ENCODE results near the gene ADGRB2.

Gene ADGRB2

DNA sequence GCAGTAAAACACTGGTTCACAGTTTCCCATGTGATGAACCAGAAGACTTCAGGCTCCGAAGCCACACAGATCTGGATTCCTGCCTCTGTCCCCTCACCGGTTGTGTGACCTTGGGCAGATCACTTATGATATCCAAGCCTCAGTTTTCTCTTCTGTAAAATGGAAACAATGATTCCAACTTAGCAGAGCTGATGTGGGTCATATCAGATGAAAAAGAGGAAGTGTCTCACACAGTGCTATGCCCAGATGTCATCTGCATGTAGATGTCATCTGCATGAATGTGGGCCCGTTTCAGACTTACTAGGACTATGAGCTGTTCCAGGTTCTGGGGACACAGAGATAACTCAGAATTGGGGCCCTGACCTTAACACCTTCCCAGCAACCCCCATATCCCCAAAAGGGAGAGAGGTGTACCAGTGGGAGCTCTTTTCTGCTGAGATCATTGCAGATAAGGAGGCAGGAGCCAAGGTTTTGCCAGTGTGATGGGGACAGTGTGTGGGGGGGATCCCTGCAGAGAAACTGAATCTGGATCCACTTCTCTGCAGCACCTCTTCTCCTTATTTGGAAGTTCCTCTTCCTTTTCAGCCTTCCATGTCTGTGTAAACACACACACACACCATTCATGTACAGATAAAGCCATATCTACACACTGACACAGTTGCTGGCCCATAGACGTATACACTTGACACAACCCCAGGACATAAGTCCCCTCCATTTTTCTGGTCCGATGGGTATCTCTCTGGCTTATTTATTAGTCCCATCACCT is 5.0 kb upstream of the ADGRB2 start:
- Histone ChIP-seq H3K4ac (ENCODE audit: low read depth in 1 of 2, low read length in 2 of 2) (no peak overlapping the region), H3K18ac (ENCODE audit: low read depth in 1 of 2, low read length in 2 of 2) (no peak overlapping the region), H3K9me3 (ENCODE audit: control insufficient read depth, low read length) (no peaks in the 10 kb centered on the region), H2AK5ac (ENCODE audit: low read length, severe bottlenecking) (no peak overlapping the region), H3K14ac (ENCODE audit: low read length in 2 of 2) (no peak overlapping the region), H3K4me2 (ENCODE audit: low read length, poor library complexity, severe bottlenecking) (no peak overlapping the region), H3K9ac (ENCODE audit: low read length) (no peak overlapping the region), H3K4me3 (ENCODE audit: insufficient read depth in 1 of 2, low read depth in 1 of 2, low read length in 2 of 2) (no peak overlapping the region), H3K27me3 (ENCODE audit: control insufficient read depth in 1 of 2, insufficient read depth in 1 of 2, low read length in 2 of 2) (peaks cover 58 to 86% of the 10 kb centered on the region in 2 experiments), H2BK12ac (ENCODE audit: low read length in 2 of 2) (no peak overlapping the region), H2BK5ac (ENCODE audit: low read depth, low read length, poor library complexity, severe bottlenecking) (no peak overlapping the region), H3K36me3 (ENCODE audit: control insufficient read depth in 1 of 2, insufficient read depth in 2 of 2, low read depth in 1 of 2, low read length in 2 of 2) (peaks cover 0 to 3% of the 10 kb centered on the region in 2 experiments), H2BK15ac (ENCODE audit: low read depth, poor library complexity, severe bottlenecking) (no peak overlapping the region), H3K4me1 (ENCODE audit: control insufficient read depth, insufficient read depth, low read depth, low read length) (peaks cover 65% of the 10 kb centered on the region), H3K79me1 (replicated peaks; ENCODE audit: low read length, poor library complexity, severe bottlenecking) (no peaks in the 10 kb centered on the region), H3K27ac (ENCODE audit: low read length, poor library complexity, severe bottlenecking) (no peak overlapping the region), H3K23ac (ENCODE audit: low read length in 2 of 2) (no peak overlapping the region), H2AFZ (ENCODE audit: low read depth, low read length) (no peak overlapping the region), H4K8ac (ENCODE audit: low read length) (no peak overlapping the region), H2BK120ac (ENCODE audit: low read depth, low read length) (no peak overlapping the region), H4K91ac (ENCODE audit: low read length) (no peak overlapping the region)
- no peak for DNase-seq
- WGBS, result 75% methylated on average over 4 of the region's 5 CpGs

DNA sequence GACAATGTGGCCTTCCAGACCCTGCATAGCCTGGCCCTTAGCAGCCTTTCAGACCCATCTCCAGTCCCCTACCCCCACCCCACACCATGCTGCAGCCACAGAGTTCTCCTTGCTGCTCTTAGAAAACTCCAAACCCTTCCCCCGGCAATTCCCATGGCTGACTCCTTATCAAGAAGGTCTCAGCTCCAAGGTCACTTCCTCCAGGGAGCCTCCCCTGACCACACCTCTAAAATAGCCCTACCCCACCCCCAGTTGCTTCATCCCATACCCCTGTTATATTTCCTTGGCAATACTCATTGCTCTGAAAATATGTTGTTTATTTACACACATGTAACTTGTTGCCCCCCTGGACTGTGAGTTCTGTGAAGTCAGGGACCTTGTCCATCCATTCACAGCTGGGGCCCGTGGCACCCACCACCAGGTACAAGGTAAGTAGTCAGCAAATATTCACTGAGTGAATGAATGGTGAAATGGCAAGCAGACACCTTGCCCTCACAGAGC is 4.3 kb upstream of the ADGRB2 start:
- WGBS, result 75% methylated on average over 2 of the region's 2 CpGs
- no peak overlapping the region for H3K23ac ChIP-seq (ENCODE audit: low read length in 2 of 2)
- no peak overlapping the region for H4K8ac ChIP-seq (ENCODE audit: low read length)
- H2BK120ac ChIP-seq (ENCODE audit: low read depth, low read length), result no peak overlapping the region
- no peaks in the 10 kb centered on the region for H3K79me1 ChIP-seq (replicated peaks; ENCODE audit: low read length, poor library complexity, severe bottlenecking)
- no peak overlapping the region for H3K4ac ChIP-seq (ENCODE audit: low read depth in 1 of 2, low read length in 2 of 2)
- no peak overlapping the region for H3K4me2 ChIP-seq (ENCODE audit: low read length, poor library complexity, severe bottlenecking)
- H3K14ac ChIP-seq (ENCODE audit: low read length in 2 of 2), result no peak overlapping the region
- no peak overlapping the region for H3K27ac ChIP-seq (ENCODE audit: low read length, poor library complexity, severe bottlenecking)
- peaks cover 52 to 79% of the 10 kb centered on the region in 2 experiments for H3K27me3 ChIP-seq (ENCODE audit: control insufficient read depth in 1 of 2, insufficient read depth in 1 of 2, low read length in 2 of 2)
- DNase-seq, result no peak
- peaks cover 68% of the 10 kb centered on the region for H3K4me1 ChIP-seq (ENCODE audit: control insufficient read depth, insufficient read depth, low read depth, low read length)
- H2BK12ac ChIP-seq (ENCODE audit: low read length in 2 of 2), result no peak overlapping the region
- H2BK5ac ChIP-seq (ENCODE audit: low read depth, low read length, poor library complexity, severe bottlenecking), result no peak overlapping the region
- H2AK5ac ChIP-seq (ENCODE audit: low read length, severe bottlenecking), result no peak overlapping the region
- H3K9me3 ChIP-seq (ENCODE audit: control insufficient read depth, low read length), result no peaks in the 10 kb centered on the region
- no peak overlapping the region for H2AFZ ChIP-seq (ENCODE audit: low read depth, low read length)
- H3K18ac ChIP-seq (ENCODE audit: low read depth in 1 of 2, low read length in 2 of 2), result no peak overlapping the region
- H3K4me3 ChIP-seq (ENCODE audit: insufficient read depth in 1 of 2, low read depth in 1 of 2, low read length in 2 of 2), result no peak overlapping the region
- no peak overlapping the region for H4K91ac ChIP-seq (ENCODE audit: low read length)
- H3K36me3 ChIP-seq (ENCODE audit: control insufficient read depth in 1 of 2, insufficient read depth in 2 of 2, low read depth in 1 of 2, low read length in 2 of 2), result peaks cover 0 to 3% of the 10 kb centered on the region in 2 experiments
- no peak overlapping the region for H2BK15ac ChIP-seq (ENCODE audit: low read depth, poor library complexity, severe bottlenecking)
- H3K9ac ChIP-seq (ENCODE audit: low read length), result no peak overlapping the region

DNA sequence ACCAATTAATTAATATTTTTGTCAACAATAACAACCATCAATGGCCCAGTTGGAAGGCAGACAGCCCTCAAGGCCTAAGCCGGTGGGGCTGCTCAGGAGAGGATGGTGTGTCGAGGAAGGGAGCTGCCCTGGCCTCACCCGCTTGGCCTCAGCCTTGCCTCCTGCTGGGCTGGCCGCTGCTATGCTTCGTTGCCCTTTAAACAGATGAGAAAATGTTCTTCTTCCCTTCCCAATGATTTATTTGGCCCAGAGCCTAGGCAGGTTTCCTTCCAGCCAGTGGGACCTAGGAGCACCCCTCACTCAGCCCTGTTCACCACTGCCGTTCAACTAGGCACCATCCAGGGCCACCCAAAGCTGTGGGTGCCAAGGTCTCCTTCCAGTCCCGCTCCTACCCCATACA is 3.1 kb upstream of the ADGRB2 start:
- no peak overlapping the region for H3K9ac ChIP-seq (ENCODE audit: low read length)
- H3K14ac ChIP-seq (ENCODE audit: low read length in 2 of 2), result no peak overlapping the region
- H3K36me3 ChIP-seq (ENCODE audit: control insufficient read depth in 1 of 2, insufficient read depth in 2 of 2, low read depth in 1 of 2, low read length in 2 of 2), result peaks cover 0 to 3% of the 10 kb centered on the region in 2 experiments
- peaks cover 71% of the 10 kb centered on the region for H3K4me1 ChIP-seq (ENCODE audit: control insufficient read depth, insufficient read depth, low read depth, low read length)
- WGBS, result 77% methylated on average over 7 of the region's 7 CpGs
- no peak overlapping the region for H2BK15ac ChIP-seq (ENCODE audit: low read depth, poor library complexity, severe bottlenecking)
- H2BK120ac ChIP-seq (ENCODE audit: low read depth, low read length), result no peak overlapping the region
- H3K4me3 ChIP-seq (ENCODE audit: insufficient read depth in 1 of 2, low read depth in 1 of 2, low read length in 2 of 2), result no peak overlapping the region
- H3K27me3 ChIP-seq (ENCODE audit: control insufficient read depth in 1 of 2, insufficient read depth in 1 of 2, low read length in 2 of 2), result peaks cover 46 to 67% of the 10 kb centered on the region in 2 experiments
- no peak overlapping the region for H3K27ac ChIP-seq (ENCODE audit: low read length, poor library complexity, severe bottlenecking)
- no peak overlapping the region for H4K8ac ChIP-seq (ENCODE audit: low read length)
- H2BK12ac ChIP-seq (ENCODE audit: low read length in 2 of 2), result no peak overlapping the region
- H4K91ac ChIP-seq (ENCODE audit: low read length), result no peak overlapping the region
- no peak overlapping the region for H2BK5ac ChIP-seq (ENCODE audit: low read depth, low read length, poor library complexity, severe bottlenecking)
- no peak overlapping the region for H3K23ac ChIP-seq (ENCODE audit: low read length in 2 of 2)
- DNase-seq, result no peak
- no peak overlapping the region for H2AK5ac ChIP-seq (ENCODE audit: low read length, severe bottlenecking)
- H2AFZ ChIP-seq (ENCODE audit: low read depth, low read length), result no peak overlapping the region
- no peak overlapping the region for H3K4me2 ChIP-seq (ENCODE audit: low read length, poor library complexity, severe bottlenecking)
- H3K4ac ChIP-seq (ENCODE audit: low read depth in 1 of 2, low read length in 2 of 2), result no peak overlapping the region
- H3K18ac ChIP-seq (ENCODE audit: low read depth in 1 of 2, low read length in 2 of 2), result no peak overlapping the region
- no peaks in the 10 kb centered on the region for H3K79me1 ChIP-seq (replicated peaks; ENCODE audit: low read length, poor library complexity, severe bottlenecking)
- no peaks in the 10 kb centered on the region for H3K9me3 ChIP-seq (ENCODE audit: control insufficient read depth, low read length)

DNA sequence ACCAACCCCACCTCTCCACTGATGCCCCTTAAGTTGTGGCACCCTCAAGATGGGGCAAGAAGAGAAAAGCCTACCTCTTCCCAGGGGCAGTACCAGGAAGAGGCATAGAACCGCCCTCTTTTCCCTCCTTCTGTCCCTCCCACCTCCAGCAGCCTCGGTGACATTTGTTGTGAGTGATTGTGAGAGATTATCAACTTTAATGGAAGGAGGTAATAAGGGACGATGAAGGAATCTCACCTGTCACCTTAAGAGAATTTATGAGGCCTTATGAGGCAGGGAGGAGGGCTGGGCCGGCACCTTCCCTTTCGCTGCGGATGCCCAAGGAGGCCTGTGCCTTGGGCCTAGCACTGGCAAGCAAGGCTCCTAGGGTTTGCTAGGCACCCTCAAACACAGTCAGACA is 1.4 kb upstream of the ADGRB2 start:
- H3K36me3 ChIP-seq (ENCODE audit: control insufficient read depth in 1 of 2, insufficient read depth in 2 of 2, low read depth in 1 of 2, low read length in 2 of 2), result no peaks in the 10 kb centered on the region
- H3K4me1 ChIP-seq (ENCODE audit: control insufficient read depth, insufficient read depth, low read depth, low read length), result peaks cover 71% of the 10 kb centered on the region

More for the DNA sequence above, 1.4 kb upstream of the ADGRB2 start:
- no peaks in the 10 kb centered on the region for H3K79me1 ChIP-seq (replicated peaks; ENCODE audit: low read length, poor library complexity, severe bottlenecking)
- no peak overlapping the region for H2BK15ac ChIP-seq (ENCODE audit: low read depth, poor library complexity, severe bottlenecking)
- no peak overlapping the region for H3K9ac ChIP-seq (ENCODE audit: low read length)
- no peak overlapping the region for H2BK5ac ChIP-seq (ENCODE audit: low read depth, low read length, poor library complexity, severe bottlenecking)
- H2BK12ac ChIP-seq (ENCODE audit: low read length in 2 of 2), result no peak overlapping the region
- 68% methylated on average over 5 of the region's 6 CpGs for whole genome bisulfite sequencing
- no peak overlapping the region for H3K14ac ChIP-seq (ENCODE audit: low read length in 2 of 2)
- no peak overlapping the region for H4K8ac ChIP-seq (ENCODE audit: low read length)
- H3K4ac ChIP-seq (ENCODE audit: low read depth in 1 of 2, low read length in 2 of 2), result no peak overlapping the region
- no peak overlapping the region for H3K4me2 ChIP-seq (ENCODE audit: low read length, poor library complexity, severe bottlenecking)
- H2AK5ac ChIP-seq (ENCODE audit: low read length, severe bottlenecking), result no peak overlapping the region
- H3K23ac ChIP-seq (ENCODE audit: low read length in 2 of 2), result no peak overlapping the region
- DNase-seq, result no peak
- no peak overlapping the region for H2AFZ ChIP-seq (ENCODE audit: low read depth, low read length)
- H2BK120ac ChIP-seq (ENCODE audit: low read depth, low read length), result no peak overlapping the region
- H4K91ac ChIP-seq (ENCODE audit: low read length), result no peak overlapping the region
- H3K9me3 ChIP-seq (ENCODE audit: control insufficient read depth, low read length), result no peaks in the 10 kb centered on the region
- H3K27ac ChIP-seq (ENCODE audit: low read length, poor library complexity, severe bottlenecking), result no peak overlapping the region
- H3K4me3 ChIP-seq (ENCODE audit: insufficient read depth in 1 of 2, low read depth in 1 of 2, low read length in 2 of 2), result no peak overlapping the region
- no peak overlapping the region for H3K18ac ChIP-seq (ENCODE audit: low read depth in 1 of 2, low read length in 2 of 2)
- peaks cover 29 to 50% of the 10 kb centered on the region in 2 experiments for H3K27me3 ChIP-seq (ENCODE audit: control insufficient read depth in 1 of 2, insufficient read depth in 1 of 2, low read length in 2 of 2)

Measured in mesenchymal stem cell (in vitro differentiated cells and primary cell).